ENCODE data around the gene MEF2A.

The MEF2A gene

DNA sequence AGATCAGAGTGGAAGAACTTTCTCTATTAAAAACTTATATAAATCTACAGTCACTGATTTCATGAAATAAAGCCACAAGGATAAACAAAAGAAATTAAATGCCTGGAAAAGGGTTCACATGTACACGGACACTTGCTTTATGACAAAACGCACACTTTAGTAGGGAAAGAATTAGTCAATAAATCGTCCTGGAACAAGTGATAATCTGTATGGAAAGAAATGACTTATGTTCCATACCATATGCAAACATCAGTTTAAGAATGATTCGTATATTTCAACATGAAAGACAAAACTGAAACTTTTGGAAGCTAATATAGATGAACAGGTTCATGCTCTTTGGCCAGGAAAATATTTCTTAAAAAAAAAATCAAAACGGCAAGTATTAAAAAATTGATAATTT lies 40.2 kb downstream of the MEF2A start:
- DNase-seq (ENCODE audit: low read depth in 2 of 2), result no peak

GRCh38 chr15:99606646-99607045 lies 40.9 kb downstream of the MEF2A start:
- no peak for DNase-seq (ENCODE audit: low read depth in 2 of 2)

DNA sequence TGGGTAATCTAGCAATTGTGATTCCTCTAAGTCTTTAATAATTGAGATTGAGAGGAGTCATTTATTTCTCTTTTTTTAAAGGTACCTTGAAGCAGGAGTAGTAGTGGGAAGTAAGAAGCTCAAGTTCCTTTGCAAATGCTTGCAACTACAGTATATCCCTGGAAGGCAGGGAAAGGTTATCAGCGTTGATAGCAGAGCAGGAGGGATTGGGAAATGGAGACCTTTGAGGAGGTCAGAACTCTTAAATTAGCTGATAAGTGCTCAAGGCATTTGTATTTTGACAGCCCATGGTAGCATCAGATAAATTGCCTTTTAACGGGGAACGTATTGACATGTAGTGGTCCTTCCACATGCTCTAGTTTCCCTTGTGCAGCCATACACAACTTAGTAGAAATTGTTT lies 47.7 kb downstream of the MEF2A start:
- DNase-seq (ENCODE audit: low read depth in 2 of 2), result no peak

- DNase-seq (ENCODE audit: low read depth in 2 of 2), result no peak
Measured at GRCh38 chr15:99613887-99614647, 48.3 kb downstream of the MEF2A start.

- DNase-seq (ENCODE audit: low read depth in 2 of 2), result no peak
Measured at GRCh38 chr15:99614749-99615288, 49.0 kb downstream of the MEF2A start.

GRCh38 chr15:99615460-99615859 lies 49.7 kb downstream of the MEF2A start:
- no peak for DNase-seq (ENCODE audit: low read depth in 2 of 2)

- DNase-seq (ENCODE audit: low read depth in 2 of 2), result no peak
Measured at GRCh38 chr15:99616129-99616528, 50.3 kb downstream of the MEF2A start.

DNA sequence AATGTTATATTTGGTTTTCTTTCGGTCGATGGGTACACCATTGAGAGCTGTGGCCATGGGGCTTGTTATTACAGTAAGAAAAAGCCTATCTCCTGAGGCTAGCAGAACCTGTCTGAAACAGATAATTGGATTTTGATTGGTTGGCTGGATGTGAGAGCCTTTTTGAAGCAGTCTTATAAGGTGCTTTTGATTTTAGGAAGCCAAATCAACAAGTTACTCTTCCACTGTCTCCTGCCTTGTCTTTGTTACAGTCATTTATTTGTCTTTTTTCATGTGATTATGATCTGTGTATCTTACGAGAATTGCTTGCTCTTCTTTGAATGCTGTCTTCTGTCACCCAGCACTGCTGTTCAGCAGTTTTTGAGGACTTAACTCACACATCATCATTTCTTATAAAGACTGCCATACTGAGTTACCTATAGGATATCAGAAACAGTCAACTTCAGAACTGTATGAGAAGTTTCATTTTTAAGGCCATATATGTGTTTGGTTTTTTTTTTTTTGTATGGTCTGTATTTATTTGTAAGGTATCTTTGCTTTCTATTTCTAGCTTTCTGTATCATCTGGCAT lies 51.1 kb downstream of the MEF2A start:
- DNase-seq (ENCODE audit: low read depth in 2 of 2), result no peak

GRCh38 chr15:99618941-99619411 lies 53.2 kb downstream of the MEF2A start:
- no peak for DNase-seq (ENCODE audit: low read depth in 2 of 2)

DNA sequence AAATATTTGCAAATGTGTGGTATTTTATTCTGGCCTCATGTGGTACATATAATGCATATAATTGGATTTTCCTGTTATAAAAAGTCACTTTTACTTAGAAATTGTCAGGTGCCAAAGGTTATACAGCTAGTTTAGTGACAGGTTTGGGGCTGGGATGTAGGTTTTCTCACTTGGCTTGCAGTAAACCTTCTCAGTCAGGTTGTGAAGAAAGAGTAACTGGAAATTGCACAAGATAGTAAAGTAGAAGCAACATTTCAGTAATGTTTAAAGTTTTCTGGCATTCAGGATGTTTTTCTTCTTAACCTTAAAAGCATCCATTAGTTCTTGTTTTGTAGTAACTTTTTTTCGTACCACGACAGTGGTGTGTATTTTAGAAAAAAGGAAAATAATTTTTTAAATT lies 53.9 kb downstream of the MEF2A start:
- DNase-seq (ENCODE audit: low read depth in 2 of 2), result no peak

DNA sequence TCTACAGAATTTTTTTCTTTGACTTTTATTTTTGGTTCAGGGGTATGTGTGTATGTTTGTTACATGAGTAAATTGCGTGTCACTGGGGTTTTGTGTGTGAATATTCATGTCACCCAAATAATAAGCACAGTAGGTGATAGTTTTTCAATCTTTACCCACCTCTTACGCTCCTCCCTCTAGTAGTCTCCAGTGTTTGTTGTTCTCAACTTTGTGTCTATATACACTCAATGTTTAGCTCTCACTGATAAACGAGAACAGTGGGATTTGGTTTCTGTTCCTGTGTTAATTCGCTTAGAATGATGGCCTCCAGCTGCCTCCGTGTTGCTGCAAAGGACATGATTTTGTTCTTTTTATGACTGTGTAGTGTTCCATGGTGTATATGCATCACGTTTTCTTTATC lies 54.4 kb downstream of the MEF2A start:
- no peak for DNase-seq (ENCODE audit: low read depth in 2 of 2)

DNA sequence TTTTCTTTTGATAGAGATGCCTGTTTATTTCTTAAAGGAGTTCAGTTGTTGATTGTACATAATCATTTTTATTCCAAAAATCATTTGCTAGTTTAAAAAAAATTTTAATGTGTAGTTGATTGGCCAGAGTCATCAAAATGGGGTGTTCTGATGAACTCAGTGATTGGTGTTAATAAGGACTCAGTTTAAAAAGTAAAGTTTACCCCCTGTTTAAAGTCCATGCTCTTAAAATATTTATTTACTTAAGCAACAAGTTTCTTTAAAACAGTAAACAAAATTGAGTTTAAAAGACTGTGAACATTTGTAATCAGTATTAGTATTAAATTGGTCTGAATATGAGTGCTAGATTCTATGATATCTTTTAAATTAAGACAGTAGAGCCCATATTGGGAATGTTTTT lies 56.0 kb downstream of the MEF2A start:
- DNase-seq (ENCODE audit: low read depth in 2 of 2), result no peak

DNA sequence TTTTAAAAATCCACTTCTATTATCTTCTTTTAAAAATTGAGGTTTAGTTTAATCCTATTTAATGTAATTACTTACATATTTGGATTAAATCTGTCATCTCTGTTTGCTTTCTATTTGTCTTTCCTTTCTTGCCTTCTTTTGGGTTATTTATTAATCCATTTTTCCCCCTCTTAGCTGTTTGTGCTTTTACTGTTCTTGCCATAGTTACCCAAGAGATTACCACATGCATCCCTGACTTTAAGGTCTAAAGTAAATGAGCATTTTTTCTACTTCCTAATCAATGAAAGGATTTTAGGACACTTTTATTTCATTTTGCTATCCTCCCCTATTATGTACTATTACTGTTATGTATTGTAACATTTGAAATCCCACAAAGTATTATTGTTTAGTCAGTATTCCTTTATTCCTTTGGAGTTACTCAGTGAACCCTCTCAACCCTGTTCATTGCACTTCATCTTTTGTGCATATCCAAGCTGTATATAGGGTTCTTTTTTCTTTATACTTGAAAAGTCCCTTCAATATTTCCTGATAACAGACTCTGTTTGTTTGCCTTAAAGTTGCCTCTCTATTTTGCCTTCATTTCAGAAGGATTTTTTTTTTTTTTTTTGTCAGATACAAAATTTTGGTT lies 62.7 kb downstream of the MEF2A start:
- no peak for DNase-seq (ENCODE audit: low read depth in 2 of 2)

- no peak for DNase-seq (ENCODE audit: low read depth in 2 of 2)
Measured at GRCh38 chr15:99630607-99631131, 64.9 kb downstream of the MEF2A start.

DNA sequence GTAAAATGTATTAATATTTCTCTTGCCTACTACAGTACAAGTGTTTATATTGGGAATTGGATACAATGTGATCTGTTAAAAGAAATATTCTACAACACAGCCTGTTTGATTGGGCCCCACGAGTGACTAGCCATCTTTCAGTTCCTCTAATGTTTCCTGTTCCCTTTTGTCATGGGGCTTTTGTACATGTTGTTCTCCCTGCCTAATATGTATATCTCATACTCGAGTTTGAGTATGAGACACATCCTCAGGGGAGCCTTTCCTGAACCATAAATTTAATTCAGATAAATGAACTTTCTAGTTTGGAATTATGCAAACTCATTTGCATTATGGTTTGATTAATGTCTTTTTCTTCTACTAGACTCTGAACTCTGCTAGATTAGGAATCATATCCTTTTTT lies 65.5 kb downstream of the MEF2A start:
- no peak for DNase-seq (ENCODE audit: low read depth in 2 of 2)

DNA sequence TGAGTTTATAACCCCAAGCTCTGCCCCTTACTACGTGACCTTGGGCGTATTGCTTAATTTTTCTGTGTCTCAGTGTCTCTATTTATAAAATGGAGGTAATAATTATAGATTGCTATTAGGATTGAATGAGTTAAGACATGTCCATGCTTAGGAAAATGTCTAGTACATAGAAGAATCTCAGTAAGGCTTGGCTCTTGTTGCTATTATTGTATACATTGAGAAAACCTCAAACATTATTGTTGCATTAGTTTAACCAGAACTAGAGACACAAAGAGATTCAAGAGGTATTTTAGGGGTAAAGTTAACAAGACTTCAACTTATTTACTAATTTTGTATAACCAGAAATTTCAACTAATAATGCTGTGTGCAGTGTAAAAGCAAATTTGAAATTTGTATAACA lies 66.7 kb downstream of the MEF2A start:
- DNase-seq (ENCODE audit: low read depth in 2 of 2), result no peak

GRCh38 chr15:99633655-99634054 lies 67.9 kb downstream of the MEF2A start:
- DNase-seq (ENCODE audit: low read depth in 2 of 2), result no peak

- DNase-seq (ENCODE audit: low read depth in 2 of 2), result no peak
Measured at GRCh38 chr15:99634576-99634975, 68.8 kb downstream of the MEF2A start.

GRCh38 chr15:99635145-99635544 lies 69.4 kb downstream of the MEF2A start:
- no peak for DNase-seq (ENCODE audit: low read depth in 2 of 2)

- no peak for DNase-seq (ENCODE audit: low read depth in 2 of 2)
Measured at GRCh38 chr15:99635794-99636193, 70.0 kb downstream of the MEF2A start.

DNA sequence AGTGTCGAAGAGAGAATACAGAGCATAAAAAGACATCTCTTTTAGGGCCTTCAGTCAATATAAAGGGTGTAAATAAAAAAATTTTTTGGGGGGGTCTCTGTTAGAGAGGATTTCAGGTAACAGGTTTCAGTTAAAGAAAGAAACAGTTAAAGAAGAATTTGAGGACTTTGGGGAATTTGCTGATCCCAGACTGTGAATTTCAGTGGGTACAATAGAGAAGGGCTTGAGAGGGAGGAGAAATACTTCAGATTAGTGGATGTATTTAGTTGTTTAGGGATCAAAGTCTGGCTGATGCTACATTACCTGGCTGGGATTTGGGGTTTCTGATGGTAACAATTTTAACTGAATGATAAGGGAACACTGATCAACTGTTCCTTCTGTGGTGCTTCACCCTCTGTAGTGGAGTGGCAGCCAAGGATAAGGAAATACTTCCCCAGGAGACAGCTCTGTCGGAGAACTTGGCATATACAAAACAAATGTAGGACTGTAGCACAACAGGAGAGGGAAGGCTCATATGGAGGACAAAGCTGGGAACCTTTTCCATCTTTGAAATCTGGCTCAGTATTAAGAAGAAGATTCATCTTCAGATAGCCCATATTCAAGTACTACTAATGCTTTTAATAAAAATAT lies 79.2 kb downstream of the MEF2A start:
- no peak for DNase-seq (ENCODE audit: low read depth in 2 of 2)

- DNase-seq (ENCODE audit: low read depth in 2 of 2), result no peak
Measured at GRCh38 chr15:99645543-99645935, 79.8 kb downstream of the MEF2A start.
